HG03439 (cell line): ENCODE results near the gene NALCN.
"Not testable (repeated sequence)": the region's sequence is repeated elsewhere in the genome, so short reads cannot be mapped to it uniquely, and the experiment has no call there.

Experiments used
- ATAC-seq: cut with Tn5 transposase; IDR thresholded peaks from one replicate; pipeline ENCODE4 v1.9.1; 2021; ENCODE audit warnings: mild to moderate bottlenecking, moderate library complexity; ENCODE audit not compliant: unreplicated experiment

The NALCN gene

DNA sequence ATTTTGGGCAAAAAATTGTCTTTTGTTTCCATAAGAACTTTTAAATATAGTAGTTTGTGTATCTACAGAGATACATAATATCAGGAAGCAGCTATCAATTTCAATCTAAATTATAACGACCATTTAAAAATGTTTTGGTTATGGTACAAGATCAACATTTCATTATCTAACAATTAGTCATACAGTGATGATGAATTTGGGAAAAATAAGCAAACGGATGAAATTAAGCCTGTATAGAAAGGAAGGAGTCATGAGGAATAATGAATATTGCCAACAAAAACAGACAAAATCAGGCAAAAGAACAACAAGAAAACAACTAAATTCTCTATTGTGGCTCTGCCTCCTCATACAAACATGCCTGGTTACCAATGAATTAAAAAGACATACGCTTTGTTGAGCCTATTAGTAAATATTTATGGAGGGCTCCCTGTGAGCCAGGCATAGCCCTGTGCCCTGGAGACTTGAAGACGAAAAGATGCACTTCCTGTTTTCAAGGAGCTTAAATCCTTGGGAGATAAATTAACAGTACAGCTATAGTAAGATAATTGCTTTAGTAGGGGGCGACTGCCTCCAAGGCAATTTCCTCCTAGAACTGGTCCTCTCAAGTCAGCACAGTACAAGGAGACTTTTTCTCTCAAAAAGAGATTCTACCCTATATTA, 73.0 kb downstream of the NALCN start:
- no peak for ATAC-seq

DNA sequence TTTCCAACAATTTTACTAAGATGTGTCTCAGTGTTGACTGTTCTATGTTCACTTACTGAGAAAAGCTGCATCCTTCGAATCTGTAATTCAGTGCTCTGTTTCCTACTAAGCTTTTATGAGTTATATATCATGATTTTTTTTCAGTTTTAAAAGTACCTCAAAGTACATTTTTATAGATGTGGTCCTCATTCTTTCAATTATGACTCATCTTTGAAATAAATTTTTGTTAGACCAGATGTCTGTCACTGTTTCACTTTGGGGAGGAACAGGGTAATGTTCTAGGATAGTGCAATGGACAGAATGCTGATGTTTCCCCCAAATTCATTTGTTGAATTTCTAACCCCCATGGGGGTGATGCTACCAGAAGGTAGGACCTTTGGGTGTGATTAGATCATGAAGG, 74.8 kb downstream of the NALCN start:
- ATAC-seq, result no peak

DNA sequence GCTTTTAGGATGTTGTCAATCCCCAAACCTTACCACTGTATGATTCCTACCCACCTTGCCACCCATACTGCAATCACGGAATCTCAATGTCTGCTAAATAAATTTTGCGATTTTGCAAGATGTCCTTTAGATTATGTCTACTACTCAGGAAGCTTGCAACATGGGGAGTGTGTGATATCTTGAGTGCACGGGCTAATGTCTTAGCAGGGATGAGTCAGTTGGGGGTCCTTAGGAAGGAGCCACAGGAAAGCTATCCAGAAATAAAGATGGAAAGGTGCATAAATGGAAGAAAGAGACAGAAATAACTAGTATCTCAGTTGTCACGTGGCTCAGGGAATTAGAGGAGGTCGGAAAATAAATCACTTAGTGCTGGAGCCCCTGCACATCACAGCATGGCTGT, 77.1 kb downstream of the NALCN start:
- ATAC-seq, result no peak

DNA sequence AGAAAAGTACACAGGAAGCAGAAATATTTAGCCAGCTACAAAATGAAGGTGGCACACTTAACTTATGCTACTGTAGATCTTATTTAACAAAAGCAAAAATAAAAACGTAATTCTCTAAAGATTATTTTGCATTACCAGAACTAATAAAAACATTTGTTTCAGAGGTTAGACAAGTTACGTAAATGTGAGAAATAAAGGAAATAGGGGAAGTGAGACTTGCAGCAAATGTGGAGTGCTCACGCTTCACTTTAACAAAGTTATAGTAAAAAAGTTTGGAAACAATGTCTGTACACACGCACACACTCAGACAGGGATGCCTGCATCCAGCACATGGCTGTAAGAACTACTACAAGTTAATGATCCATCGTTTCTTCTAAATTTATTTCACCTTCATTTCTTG, 83.7 kb downstream of the NALCN start:
- no peak for ATAC-seq

DNA sequence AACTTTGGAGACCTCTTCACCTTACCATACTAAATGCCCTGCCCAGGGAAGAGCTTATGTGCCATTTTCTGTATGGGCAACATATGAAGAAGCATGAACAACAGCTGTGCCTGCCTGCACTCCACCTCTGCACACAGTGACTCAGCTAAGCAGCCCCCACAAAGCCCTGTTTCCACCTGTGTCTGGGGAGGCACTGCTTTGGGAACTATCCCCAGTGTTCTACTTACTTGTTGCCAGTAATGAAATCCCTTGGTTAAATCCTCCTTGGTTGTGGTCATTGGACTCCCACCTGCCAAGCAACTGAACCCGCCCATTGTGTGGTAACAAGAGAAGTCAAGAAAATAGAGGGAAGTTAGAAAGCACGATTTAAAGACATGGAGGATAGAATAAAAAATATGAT, 84.6 kb downstream of the NALCN start:
- no peak for ATAC-seq

DNA sequence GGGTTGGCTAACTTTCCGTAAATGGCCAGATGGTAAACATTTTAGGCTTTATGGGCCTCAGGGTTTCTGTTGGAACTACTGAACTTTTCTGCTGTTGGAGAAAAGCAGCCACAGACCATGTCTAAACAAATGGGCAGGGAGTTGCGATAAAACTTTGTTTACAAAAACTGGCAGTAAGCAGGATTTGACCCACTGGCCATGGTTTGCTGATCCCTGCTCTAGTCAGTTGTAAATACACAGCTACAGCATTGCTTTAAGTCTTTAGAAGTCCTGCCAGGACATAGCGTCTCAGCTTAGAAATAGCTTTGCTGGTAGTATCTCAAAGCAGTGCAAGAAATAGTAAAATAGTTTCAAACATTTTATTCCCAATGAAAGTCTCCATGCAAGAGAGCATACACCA, 88.4 kb downstream of the NALCN start:
- ATAC-seq, result no peak

DNA sequence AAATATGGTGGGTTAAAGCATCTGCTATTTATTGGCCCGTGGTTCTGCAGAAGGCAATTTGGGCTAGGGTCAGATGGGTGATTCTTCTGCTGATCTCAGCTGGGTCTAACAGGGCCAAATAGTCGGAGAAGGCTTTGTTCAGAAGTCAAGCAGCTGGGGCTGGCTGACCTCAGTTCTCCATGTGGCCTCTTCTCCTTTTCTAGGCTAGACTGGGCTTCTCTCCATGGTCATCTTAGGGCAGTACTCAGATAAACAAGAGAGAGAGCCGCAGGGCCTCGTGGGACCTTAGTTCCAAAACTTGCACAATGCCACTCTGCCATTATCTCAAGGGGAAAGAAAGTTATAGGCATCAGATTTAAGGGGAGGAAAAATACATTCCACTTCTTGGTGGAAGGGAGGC, 89.6 kb downstream of the NALCN start:
- ATAC-seq, result no peak

DNA sequence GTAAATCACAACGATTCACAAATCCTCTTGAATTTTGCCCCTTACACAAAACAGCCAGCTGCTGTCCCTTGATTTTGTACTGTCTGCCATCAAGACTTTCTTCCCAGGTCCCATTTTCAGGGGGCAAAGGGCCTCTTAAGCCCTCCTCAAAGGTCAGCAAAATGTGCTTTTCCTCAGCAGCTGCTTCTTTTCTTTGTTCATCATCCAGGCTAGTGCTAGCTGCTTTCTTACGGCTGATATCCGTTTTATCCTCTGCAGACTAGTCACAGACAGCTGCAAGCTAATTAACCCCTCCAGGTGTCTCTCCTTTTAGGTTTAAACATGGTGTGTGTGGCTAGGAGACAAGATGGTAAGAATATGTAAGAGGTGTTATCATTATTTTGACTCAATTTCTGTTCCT, 90.9 kb downstream of the NALCN start:
- no peak for ATAC-seq

DNA sequence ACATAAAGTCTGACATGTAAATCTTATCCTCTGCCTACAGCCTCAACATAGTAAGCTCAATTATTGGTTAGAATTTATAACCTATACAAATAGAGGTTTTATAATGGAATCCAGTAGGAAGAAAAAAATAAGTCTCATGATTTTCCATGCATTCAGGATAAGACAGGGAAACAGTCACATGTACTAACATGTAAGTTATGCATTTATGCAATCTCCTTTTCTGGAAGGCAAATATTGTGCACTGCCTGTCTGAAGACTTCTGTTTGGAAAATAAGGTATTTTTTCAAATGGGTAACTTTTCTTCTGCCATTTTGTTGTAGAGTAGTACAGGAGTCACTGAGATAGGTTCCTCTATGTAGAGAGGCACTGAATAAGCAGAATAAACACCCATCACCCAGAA, 92.7 kb downstream of the NALCN start:
- ATAC-seq, result no peak

DNA sequence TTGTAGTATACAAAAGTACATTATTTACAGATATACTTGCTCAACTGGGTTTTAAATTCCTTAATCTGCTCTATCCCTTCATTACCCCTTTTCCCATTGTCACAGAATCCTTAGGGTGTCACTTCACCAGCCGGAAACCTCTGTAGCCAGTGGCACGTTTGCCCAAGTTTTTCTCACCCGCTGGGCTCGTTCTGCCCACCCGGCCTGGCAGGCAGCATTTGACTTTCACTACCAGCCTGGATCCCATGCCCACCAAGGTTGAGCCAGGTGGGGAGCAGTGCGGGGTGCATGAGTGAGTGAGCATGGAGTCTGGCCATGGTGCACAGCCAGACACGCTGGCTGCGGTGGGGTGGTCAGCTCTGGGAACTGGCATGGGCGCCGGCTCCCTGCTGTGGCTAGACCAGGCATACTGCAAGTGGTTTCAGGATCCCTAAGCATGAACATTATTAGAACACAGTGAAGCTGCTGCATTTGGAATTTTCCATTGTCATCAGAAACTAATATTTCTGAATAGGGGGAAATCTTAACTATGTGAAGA, 98.3 kb downstream of the NALCN start:
- no peak for ATAC-seq

DNA sequence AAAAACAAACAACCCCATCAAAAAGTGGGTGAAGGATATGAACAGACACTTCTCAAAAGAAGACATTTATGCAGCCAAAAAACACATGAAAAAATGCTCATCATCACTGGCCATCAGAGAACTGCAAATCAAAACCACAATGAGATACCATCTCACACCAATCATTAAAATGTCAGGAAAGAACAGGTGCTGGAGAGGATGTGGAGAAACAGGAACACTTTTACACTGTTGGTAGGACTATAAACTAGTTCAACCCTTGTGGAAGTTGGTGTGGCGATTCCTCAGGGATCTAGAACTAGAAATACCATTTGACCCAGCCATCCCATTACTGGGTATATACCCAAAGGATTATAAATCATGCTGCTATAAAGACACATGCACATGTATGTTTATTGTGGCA, 102.8 kb downstream of the NALCN start:
- ATAC-seq, result not testable (repeated sequence)

DNA sequence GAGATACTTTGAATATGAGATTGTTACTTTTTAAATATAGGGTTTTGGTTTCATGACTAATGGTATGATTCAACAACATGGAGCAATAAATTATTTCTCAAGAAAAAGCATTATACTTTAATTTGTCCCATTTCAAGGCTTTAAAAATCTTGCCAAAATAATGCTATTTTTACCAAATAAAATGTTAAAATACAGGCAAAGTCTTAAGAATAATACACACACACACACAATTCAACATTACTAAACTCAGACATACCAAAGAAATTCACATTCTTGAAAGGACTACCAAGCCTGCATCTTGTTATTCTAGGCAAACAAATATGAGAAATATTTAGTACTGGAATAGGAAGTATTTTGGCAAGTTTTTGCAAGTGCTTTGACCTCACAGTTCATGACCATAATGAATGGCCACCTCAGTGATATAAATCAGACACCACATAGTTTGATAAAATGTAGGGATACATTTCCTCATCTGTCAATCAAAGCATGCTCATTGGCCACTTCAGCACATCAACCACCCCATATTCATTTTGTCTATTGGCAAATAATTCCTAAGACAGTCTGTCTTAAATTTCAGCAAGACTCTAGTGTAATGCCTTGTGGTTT, 107.2 kb downstream of the NALCN start:
- no peak for ATAC-seq

DNA sequence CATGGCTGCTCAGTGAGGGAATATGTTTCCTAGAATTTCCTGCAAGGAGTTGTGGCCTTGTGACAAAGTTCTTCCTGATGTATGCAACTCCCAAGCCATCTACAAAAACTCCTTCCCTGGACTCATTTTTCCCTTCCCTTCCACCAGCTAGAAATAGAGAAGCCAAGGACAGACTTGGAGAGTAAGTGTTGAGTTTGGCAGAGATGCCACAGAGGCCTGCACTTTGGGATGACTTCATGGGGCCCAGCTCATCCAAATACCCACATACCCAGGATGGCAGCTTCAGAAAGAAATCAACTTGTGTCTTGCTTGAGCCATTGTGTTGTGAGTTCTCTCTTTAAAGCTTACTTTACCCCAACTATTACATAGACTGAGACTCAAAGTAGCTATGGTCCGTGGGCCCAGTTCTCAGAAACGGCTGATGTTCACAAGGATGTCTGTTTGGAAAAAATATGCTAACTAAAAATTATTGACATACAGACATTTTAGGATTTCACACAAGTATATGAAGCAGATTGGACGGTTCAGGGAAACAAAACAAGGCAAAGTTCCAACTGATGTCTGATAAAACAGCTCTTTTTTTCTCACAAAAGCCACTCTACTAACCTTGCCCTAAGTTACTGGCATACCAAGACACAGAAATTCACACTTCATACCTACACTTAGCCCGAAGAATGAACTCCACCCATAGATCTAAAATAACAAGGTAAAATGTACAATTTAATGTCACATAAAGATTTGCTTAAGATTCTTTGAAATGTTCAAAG, 107.9 kb downstream of the NALCN start:
- no peak for ATAC-seq

DNA sequence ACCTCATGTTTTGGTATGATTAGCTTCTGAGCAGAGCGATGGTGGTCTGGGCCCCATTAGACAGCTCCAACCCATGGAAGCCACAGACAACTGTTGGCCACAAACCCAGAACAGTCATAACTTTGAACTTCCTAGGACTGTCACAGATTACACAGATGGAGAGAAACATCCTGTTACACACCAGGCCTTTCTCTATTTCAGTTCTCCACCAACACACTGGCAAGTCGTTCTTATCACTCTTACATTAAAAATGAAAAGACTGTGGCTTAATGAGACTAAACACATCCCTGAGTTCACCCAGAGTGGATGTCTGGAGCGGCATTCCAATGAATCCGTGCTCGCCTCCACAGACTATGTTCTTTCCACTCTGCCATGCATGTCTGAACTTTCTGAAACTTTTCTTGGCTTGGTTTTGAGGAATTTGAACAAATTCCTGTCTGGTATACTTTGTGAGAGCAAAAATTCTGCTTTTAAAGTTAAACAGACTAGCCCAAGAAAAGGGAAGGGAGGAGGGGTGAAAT, 109.1 kb downstream of the NALCN start:
- ATAC-seq, result no peak

DNA sequence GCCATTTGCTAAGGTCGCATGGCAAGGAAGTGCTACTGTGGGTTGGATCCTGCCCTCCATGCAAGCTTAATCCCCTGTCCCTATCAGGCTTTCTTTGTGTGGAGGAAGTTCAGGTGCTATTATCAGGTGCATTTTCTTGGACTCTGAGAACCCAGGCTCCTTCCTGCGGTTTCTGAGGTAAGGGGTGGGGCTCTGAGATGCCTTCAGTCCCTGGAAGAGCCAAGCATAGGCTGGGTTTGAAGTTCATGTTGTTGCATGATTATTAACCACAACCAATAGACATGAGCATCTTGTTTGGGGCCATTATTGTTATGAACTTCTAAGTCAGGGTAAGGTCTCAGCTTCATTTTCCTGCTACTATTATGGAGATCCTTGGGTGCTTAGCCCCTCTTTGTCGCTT, 109.5 kb downstream of the NALCN start:
- no peak for ATAC-seq

DNA sequence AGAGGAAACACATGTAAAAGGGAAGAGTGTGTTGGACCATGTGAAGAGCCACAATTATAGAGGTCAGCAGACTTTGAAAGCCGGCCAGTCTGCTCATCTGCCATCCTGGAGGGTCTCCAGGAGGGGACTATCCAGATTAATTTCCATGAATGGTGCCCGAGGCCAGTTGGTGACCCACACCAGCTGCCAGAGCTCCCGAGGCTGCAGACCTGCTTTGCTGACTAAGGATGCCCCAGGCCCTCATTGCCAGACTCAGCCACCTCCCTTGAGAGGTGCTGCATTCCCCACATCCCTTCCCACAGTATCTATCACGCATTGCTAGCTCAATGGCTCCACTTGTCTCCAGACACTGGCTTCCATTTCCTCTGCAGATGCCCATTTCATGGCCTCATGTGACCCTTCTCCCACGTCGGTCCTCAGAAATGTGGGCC, 110.3 kb downstream of the NALCN start:
- no peak for ATAC-seq

DNA sequence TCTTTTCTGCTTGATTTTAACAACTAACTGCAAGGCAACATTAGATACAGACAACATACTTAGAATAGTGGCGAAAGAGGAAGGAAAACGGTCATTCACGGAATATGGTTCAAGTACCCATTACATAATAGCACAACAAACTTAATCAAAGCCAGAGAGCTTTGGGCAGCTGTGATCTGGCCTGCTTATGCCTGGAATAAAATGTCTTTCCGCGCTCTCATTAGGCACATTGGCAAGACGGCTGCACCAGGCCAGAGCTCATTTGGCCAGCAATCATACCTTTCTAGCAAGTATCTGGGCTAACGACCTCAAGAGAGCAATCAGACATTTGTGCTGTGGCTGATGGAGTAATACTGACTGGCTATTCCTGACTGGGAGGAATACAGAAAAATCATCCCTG, 112.8 kb downstream of the NALCN start:
- no peak for ATAC-seq

DNA sequence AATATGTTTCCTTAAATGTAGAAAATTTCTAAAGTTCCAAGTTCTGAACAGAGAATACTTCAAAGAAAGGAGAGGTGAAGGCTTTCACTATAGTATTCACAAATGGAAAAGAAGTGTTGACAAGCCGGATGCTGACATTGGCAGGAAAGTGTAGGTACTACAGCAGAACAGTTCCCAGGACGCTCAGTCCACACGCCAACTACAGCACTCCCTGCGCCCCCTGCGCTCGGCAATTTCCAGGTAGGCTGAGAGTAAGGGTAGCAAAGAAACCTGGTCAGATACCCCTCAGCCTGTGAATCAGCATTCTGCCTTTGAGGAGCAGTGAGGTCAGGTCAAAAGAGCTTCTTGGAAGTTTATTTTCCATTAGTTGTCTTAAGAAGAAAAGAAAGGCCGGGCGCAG, 115.3 kb downstream of the NALCN start:
- ATAC-seq, result no peak

DNA sequence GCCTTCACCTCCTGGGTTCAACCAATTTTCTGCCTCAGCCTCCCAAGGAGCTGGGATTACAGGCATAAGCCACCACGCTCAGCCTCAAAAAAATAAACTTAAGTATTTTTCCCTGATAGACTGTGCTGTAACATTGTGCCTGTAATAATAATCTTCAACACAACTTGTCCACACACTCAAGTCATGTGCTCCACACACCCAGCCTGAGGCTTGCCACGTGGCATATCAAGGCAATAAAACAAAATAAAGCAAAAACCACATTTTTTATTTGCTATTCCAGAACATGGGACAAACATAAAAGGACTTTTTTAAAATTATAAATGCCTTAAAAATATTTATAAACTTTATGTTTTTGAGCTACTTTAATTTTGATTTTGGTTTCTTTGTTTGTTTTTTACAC, 115.8 kb downstream of the NALCN start:
- ATAC-seq, result no peak

DNA sequence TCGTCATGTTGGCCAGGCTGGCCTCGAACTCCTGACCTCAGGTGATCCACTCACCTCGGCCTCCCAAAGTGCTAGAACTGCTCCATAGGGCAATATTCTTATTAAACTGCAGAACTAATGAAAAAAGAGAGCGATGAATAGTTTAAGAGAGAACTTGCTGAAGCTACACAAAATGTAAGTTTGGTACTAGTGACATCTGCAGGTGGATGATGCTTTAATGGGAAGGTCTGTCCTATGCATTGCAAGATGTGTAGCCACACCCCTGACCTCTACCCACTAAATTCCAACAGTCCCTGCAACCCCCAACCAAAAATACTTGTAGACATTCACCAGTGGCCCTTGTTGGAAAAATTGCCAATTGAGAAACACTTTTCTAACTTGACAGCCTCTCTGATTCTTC, 117.8 kb downstream of the NALCN start:
- ATAC-seq, result no peak

DNA sequence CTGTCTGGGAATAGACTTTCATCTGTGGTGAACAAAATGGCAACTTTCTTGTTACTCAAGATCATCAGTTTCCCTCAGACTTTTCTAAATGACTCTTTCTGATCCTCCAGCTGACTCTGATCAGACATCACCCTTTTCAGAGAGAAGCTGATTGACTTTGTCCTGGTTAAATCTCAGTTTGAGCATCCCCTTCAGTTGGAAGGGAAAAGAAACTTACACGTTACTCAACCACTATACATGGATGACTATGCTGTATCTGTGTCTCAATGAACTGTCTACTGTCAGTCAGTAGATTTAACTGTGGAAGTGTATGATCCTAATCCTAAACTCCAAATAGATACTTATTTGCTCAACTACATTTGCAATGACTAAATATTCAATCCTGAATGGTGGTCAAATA, 118.5 kb downstream of the NALCN start:
- ATAC-seq, result no peak

DNA sequence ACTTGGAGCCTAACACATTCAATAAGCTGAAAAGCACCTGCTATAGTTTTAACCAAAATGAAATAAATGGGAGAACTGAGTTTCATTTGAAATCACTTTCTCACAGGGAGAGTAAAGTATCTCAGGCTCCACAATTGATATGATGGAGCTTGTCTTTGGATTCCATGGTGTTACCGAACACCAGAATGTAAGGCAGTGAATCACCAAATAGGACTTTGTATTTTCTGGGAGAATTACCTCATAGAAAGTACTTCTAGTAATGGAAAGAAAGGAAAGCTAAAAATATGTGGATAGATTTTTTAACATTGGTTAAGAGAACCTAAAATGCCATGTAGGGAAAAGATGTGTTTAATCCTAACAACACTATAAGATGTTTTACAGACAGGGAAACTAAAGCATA, 123.6 kb downstream of the NALCN start:
- no peak for ATAC-seq
